Mesenchymal stem cell (in vitro differentiated cells and primary cell): ENCODE results near the gene CYTH3.
A peak's percentile ranks its signal among the peaks of the same experiment; 100 is the strongest.
"Not testable (repeated sequence)": the region's sequence is repeated elsewhere in the genome, so short reads cannot be mapped to it uniquely, and the experiment has no call there.

Source experiments
- DNase-seq: peaks from one replicate; pipeline ENCODE4 v3.0.0-alpha.2; 2013
- H2AFZ ChIP-seq: one replicate; pipeline ENCODE4 v1.6.1; 2013; ENCODE audit warnings: low read depth, mild to moderate bottlenecking, control low read depth, inconsistent platforms, low read length, moderate library complexity
- H2AK5ac ChIP-seq: 2 replicates; pipeline ENCODE4 v1.6.1; 2013; ENCODE audit warnings: low read length, moderate library complexity, mild to moderate bottlenecking, inconsistent platforms; ENCODE audit not compliant: severe bottlenecking
- H2BK120ac ChIP-seq: one replicate; pipeline ENCODE4 v1.6.1; 2013; ENCODE audit warnings: low read depth, mild to moderate bottlenecking, inconsistent platforms, low read length, moderate library complexity
- H2BK12ac ChIP-seq, 2 experiments: one replicate each; pipeline ENCODE4 v1.6.1; 2013; ENCODE audit warnings: inconsistent platforms in 2 of 2, low read length in 2 of 2, mild to moderate bottlenecking in 2 of 2, moderate library complexity in 2 of 2, control low read depth in 1 of 2
- H2BK15ac ChIP-seq: one replicate; pipeline ENCODE4 v1.6.1; 2013; ENCODE audit warnings: mild to moderate bottlenecking, low read depth, inconsistent platforms; ENCODE audit not compliant: poor library complexity, severe bottlenecking
- H2BK5ac ChIP-seq: 2 replicates; pipeline ENCODE4 v1.6.1; 2013; ENCODE audit warnings: low read depth, mild to moderate bottlenecking, low read length, control low read depth, inconsistent platforms; ENCODE audit not compliant: poor library complexity, severe bottlenecking
- H3K14ac ChIP-seq, 2 experiments: one replicate each; pipeline ENCODE4 v1.6.1; 2013; ENCODE audit warnings: inconsistent platforms in 2 of 2, low read length in 2 of 2, control low read depth in 1 of 2, mild to moderate bottlenecking in 1 of 2, moderate library complexity in 1 of 2
- H3K18ac ChIP-seq, 2 experiments: one replicate each; pipeline ENCODE4 v1.6.1; 2013; ENCODE audit warnings: inconsistent platforms in 2 of 2, low read length in 2 of 2, control low read depth in 1 of 2, low read depth in 1 of 2, mild to moderate bottlenecking in 1 of 2
- H3K23ac ChIP-seq, 2 experiments: one replicate each; pipeline ENCODE4 v1.6.1; 2013; ENCODE audit warnings: inconsistent platforms in 2 of 2, low read length in 2 of 2, mild to moderate bottlenecking in 2 of 2, moderate library complexity in 2 of 2, control low read depth in 1 of 2
- H3K27ac ChIP-seq: 2 replicates; pipeline ENCODE4 v1.5.1; 2013; ENCODE audit warnings: mild to moderate bottlenecking, moderate library complexity, low read length, control low read depth, inconsistent platforms; ENCODE audit not compliant: poor library complexity, severe bottlenecking
- H3K27me3 ChIP-seq, 2 experiments: 2 replicates each; pipeline versions ENCODE4 v1.6.1 to v1.7.0; 2013; ENCODE audit warnings: low read length in 2 of 2, mild to moderate bottlenecking in 2 of 2, moderate library complexity in 2 of 2, control low read depth in 1 of 2, inconsistent platforms in 1 of 2; ENCODE audit not compliant: control insufficient read depth in 1 of 2, insufficient read depth in 1 of 2
- H3K36me3 ChIP-seq, 2 experiments: 2 replicates each; pipeline versions ENCODE4 v1.6.1 to v1.7.0; 2013; ENCODE audit warnings: low read length in 2 of 2, control low read depth in 1 of 2, inconsistent platforms in 1 of 2, low read depth in 1 of 2, mild to moderate bottlenecking in 1 of 2; ENCODE audit not compliant: insufficient read depth in 2 of 2, control insufficient read depth in 1 of 2
- H3K4ac ChIP-seq, 2 experiments: one replicate each; pipeline ENCODE4 v1.6.1; 2013; ENCODE audit warnings: inconsistent platforms in 2 of 2, low read length in 2 of 2, mild to moderate bottlenecking in 2 of 2, moderate library complexity in 2 of 2, control low read depth in 1 of 2, low read depth in 1 of 2
- H3K4me1 ChIP-seq: 2 replicates; pipeline ENCODE4 v1.6.1; 2013; ENCODE audit warnings: low read depth, low read length, control low read depth; ENCODE audit not compliant: control insufficient read depth, insufficient read depth
- H3K4me2 ChIP-seq: 2 replicates; pipeline ENCODE4 v1.6.1; 2013; ENCODE audit warnings: low read length, mild to moderate bottlenecking, inconsistent platforms; ENCODE audit not compliant: poor library complexity, severe bottlenecking
- H3K4me3 ChIP-seq, 2 experiments: 2 replicates each; pipeline versions ENCODE4 v1.5.1 to v1.7.0; 2013; ENCODE audit warnings: low read length in 2 of 2, mild to moderate bottlenecking in 2 of 2, control low read depth in 1 of 2, low read depth in 1 of 2; ENCODE audit not compliant: insufficient read depth in 1 of 2
- H3K79me1 ChIP-seq: replicated peaks from 2 replicates; pipeline ENCODE4 v1.6.1; 2013; ENCODE audit warnings: mild to moderate bottlenecking, control low read depth, low read length, inconsistent platforms; ENCODE audit not compliant: poor library complexity, severe bottlenecking
- H3K9ac ChIP-seq: 2 replicates; pipeline ENCODE4 v1.7.0; 2013; ENCODE audit warnings: mild to moderate bottlenecking, low read length, moderate library complexity
- H3K9me3 ChIP-seq: 2 replicates; pipeline ENCODE4 v1.7.0; 2013; ENCODE audit warnings: mild to moderate bottlenecking, low read length; ENCODE audit not compliant: control insufficient read depth
- H4K8ac ChIP-seq: one replicate; pipeline ENCODE4 v1.6.1; 2013; ENCODE audit warnings: inconsistent platforms, mild to moderate bottlenecking, low read length, moderate library complexity
- H4K91ac ChIP-seq: one replicate; pipeline ENCODE4 v1.6.1; 2013; ENCODE audit warnings: mild to moderate bottlenecking, low read length, inconsistent platforms
- WGBS: methylation state at CpG from one replicate; pipeline ENCODE4 v1.1.7; 2013; ENCODE audit warnings: mixed read lengths; 5-methylcytosine and 5-hydroxymethylcytosine counted together

The CYTH3 gene

GRCh38 chr7:6151527-6151926 is 120.9 kb downstream of the CYTH3 start:
- H3K18ac ChIP-seq, H3K27ac ChIP-seq, H2BK12ac ChIP-seq, H3K14ac ChIP-seq, H3K9ac ChIP-seq, H3K4me2 ChIP-seq, H3K23ac ChIP-seq, H2AFZ ChIP-seq, H4K8ac ChIP-seq, H3K27me3 ChIP-seq, H3K9me3 ChIP-seq, H3K4ac ChIP-seq, H3K4me1 ChIP-seq, DNase-seq, H2BK120ac ChIP-seq, H2AK5ac ChIP-seq, H4K91ac ChIP-seq, H2BK5ac ChIP-seq, H3K4me3 ChIP-seq, H2BK15ac ChIP-seq: not testable (repeated sequence)
- WGBS: 98% methylated on average over 11 of the region's 12 CpGs
- H3K36me3 ChIP-seq: peaks cover 82 to 83% of the 10 kb centered on the region in 2 experiments
- H3K79me1 ChIP-seq: peaks cover 22% of the 10 kb centered on the region

- Histone ChIP-seq H2AFZ (no peak overlapping the region), H3K18ac (no peak overlapping the region), H2BK5ac (no peak overlapping the region), H4K8ac (no peak overlapping the region), H3K4me1 (no peaks in the 10 kb centered on the region), H3K4me2 (no peak overlapping the region), H3K4ac (no peak overlapping the region), H2AK5ac (no peak overlapping the region), H3K36me3 (peaks cover 83 to 84% of the 10 kb centered on the region in 2 experiments), H3K4me3 (no peak overlapping the region), H4K91ac (no peak overlapping the region), H2BK12ac (no peak overlapping the region), H2BK15ac (no peak overlapping the region), H3K9me3 (no peaks in the 10 kb centered on the region), H3K27ac (no peak overlapping the region), H3K27me3 (no peaks in the 10 kb centered on the region), H3K14ac (no peak overlapping the region), H3K23ac (peak overlapping the region in 1 of 2 experiments; percentile 19), H3K79me1 (peaks cover 27% of the 10 kb centered on the region), H3K9ac (no peak overlapping the region), H2BK120ac (no peak overlapping the region)
- 96% methylated on average over 19 of the region's 19 CpGs for WGBS
- no peak for DNase-seq
These were observed 122.4 kb downstream of the CYTH3 start for GRCh38 chr7:6149996-6150395.

- 98% methylated on average over 20 of the region's 20 CpGs for WGBS
- Histone ChIP-seq H3K4ac (no peak overlapping the region), H4K8ac (no peak overlapping the region)
These were observed 123.6 kb downstream of the CYTH3 start for GRCh38 chr7:6148724-6149360.

GRCh38 chr7:6147627-6148026 is 124.8 kb downstream of the CYTH3 start:
- no peaks in the 10 kb centered on the region for H3K27me3 ChIP-seq
- no peak overlapping the region for H2BK15ac ChIP-seq
- no peak overlapping the region for H3K18ac ChIP-seq
- no peak overlapping the region for H3K14ac ChIP-seq
- no peak overlapping the region for H3K4me2 ChIP-seq
- no peak overlapping the region for H2AFZ ChIP-seq
- no peak overlapping the region for H4K8ac ChIP-seq
- no peaks in the 10 kb centered on the region for H3K4me1 ChIP-seq
- H3K79me1 ChIP-seq: peaks cover 29% of the 10 kb centered on the region
- no peak overlapping the region for H3K9ac ChIP-seq
- no peak overlapping the region for H2BK12ac ChIP-seq
- peaks cover 75 to 97% of the 10 kb centered on the region in 2 experiments for H3K36me3 ChIP-seq
- no peak overlapping the region for H2AK5ac ChIP-seq
- no peak overlapping the region for H2BK5ac ChIP-seq
- DNase-seq: no peak
- WGBS: 98% methylated on average over 5 of the region's 8 CpGs
- no peak overlapping the region for H3K27ac ChIP-seq
- H4K91ac ChIP-seq: no peak overlapping the region
- no peak overlapping the region for H3K23ac ChIP-seq
- H3K4me3 ChIP-seq: no peak overlapping the region
- no peaks in the 10 kb centered on the region for H3K9me3 ChIP-seq
- no peak overlapping the region for H3K4ac ChIP-seq
- no peak overlapping the region for H2BK120ac ChIP-seq

More at GRCh38 chr7:6148724-6149360, 123.6 kb downstream of the CYTH3 start:
- no peak overlapping the region for H4K91ac ChIP-seq
- H2BK120ac ChIP-seq: no peak overlapping the region
- no peaks in the 10 kb centered on the region for H3K27me3 ChIP-seq
- H3K9me3 ChIP-seq: no peaks in the 10 kb centered on the region
- no peak overlapping the region for H3K27ac ChIP-seq
- no peak overlapping the region for H2AK5ac ChIP-seq
- H3K79me1 ChIP-seq: peaks cover 23% of the 10 kb centered on the region
- H3K9ac ChIP-seq: no peak overlapping the region
- no peak overlapping the region for H3K23ac ChIP-seq
- H3K4me3 ChIP-seq: no peak overlapping the region
- H3K18ac ChIP-seq: no peak overlapping the region
- H3K4me2 ChIP-seq: no peak overlapping the region
- H3K14ac ChIP-seq: no peak overlapping the region
- H2AFZ ChIP-seq: no peak overlapping the region
- H3K36me3 ChIP-seq: peaks cover 77 to 89% of the 10 kb centered on the region in 2 experiments
- H3K4me1 ChIP-seq: no peaks in the 10 kb centered on the region
- no peak for DNase-seq
- H2BK12ac ChIP-seq: no peak overlapping the region
- H2BK5ac ChIP-seq: no peak overlapping the region
- no peak overlapping the region for H2BK15ac ChIP-seq
